K562 (cell line): ENCODE results near the gene DNAH9. TPM values are rescaled to one million over a fixed set of nuclear protein-coding genes. Genes with fewer than 3 reads are reported as not detected.

Experiments
- ATAC-seq: fragments of 200-7000 bp; cut with Tn5 transposase; 3 replicates; pipeline ENCODE4 v1.9.1; 2020; ENCODE audit warnings: moderate library complexity
- BruUV-seq: library from RNA; stranded (reverse); fragments of 400-500 nt; replicated peaks from 2 replicates; lab custom pipeline; 2021; lab: Mats Ljungman, UMichigan
- CTCF ChIA-PET: fragments of 300-600 bp; formaldehyde crosslinking; extraction: SDS; loops from one replicate; lab custom pipeline; 2021; ENCODE audit warnings: low intra/inter-chr PET ratio; lab: Yijun Ruan, JAX
- POLR2A ChIA-PET: fragments of 300-600, 350-650 bp; sonication (Branson Sonifier 250); formaldehyde crosslinking; extraction: SDS; loops from one replicate; lab custom pipeline; 2021; ENCODE audit warnings: antibody characterized with exemption, inconsistent platforms; lab: Yijun Ruan, JAX
- DNase-seq, 4 experiments: peaks; one replicate each; pipeline versions ENCODE4 v3.0.0 to v3.0.0-alpha.2; 2011 to 2018; ENCODE audit warnings: low spot score in 3 of 4, mixed read lengths in 3 of 4; ENCODE audit errors: extremely low read depth in 1 of 4
- FAIRE-seq: peaks from 2 replicates; lab custom pipeline; 2011; peaks lifted over from hg19 to GRCh38; lab: Jason Lieb, UNC
- H2AFZ ChIP-seq: 2 replicates; pipeline ENCODE4 v1.6.0; 2011; ENCODE audit warnings: low read depth, low read length, control low read depth, inconsistent platforms
- H3K27ac ChIP-seq: fragments of 200-600 bp; 3 replicates; pipeline ENCODE4 v1.8.0; 2011; ENCODE audit warnings: low read depth, mild to moderate bottlenecking, control low read depth, inconsistent platforms, low read length, moderate library complexity, mixed read lengths; ENCODE audit errors: extremely low read depth
- H3K27me3 ChIP-seq, 2 experiments: fragments of 300-600 bp in 1 of 2; 2 replicates in 1 of 2; 3 replicates in 1 of 2; pipeline versions ENCODE4 v1.6.0 to v1.8.0; 2011; ENCODE audit warnings: inconsistent platforms in 2 of 2, low read length in 2 of 2, mild to moderate bottlenecking in 1 of 2, mixed read lengths in 1 of 2, moderate library complexity in 1 of 2; ENCODE audit not compliant: control insufficient read depth in 2 of 2, insufficient read depth in 2 of 2
- H3K36me3 ChIP-seq: fragments of 300-600 bp; 3 replicates; pipeline ENCODE4 v1.8.0; 2011; ENCODE audit warnings: mild to moderate bottlenecking, low read length, inconsistent platforms; ENCODE audit not compliant: control insufficient read depth, insufficient read depth
- H3K4me1 ChIP-seq, 2 experiments: fragments of 200-600 bp in 1 of 2; replicated peaks in 1 of 2; 2 replicates in 1 of 2; 3 replicates in 1 of 2; pipeline versions ENCODE4 v1.5.1 to v1.8.0; 2011; ENCODE audit warnings: inconsistent platforms in 2 of 2, low read length in 2 of 2, mild to moderate bottlenecking in 1 of 2, mixed read lengths in 1 of 2, moderate library complexity in 1 of 2; ENCODE audit not compliant: control insufficient read depth in 2 of 2, insufficient read depth in 2 of 2
- H3K4me2 ChIP-seq: 2 replicates; pipeline ENCODE4 v1.6.1; 2011; ENCODE audit warnings: low read length, control low read depth, inconsistent platforms, mixed read lengths; ENCODE audit not compliant: insufficient read depth
- H3K4me3 ChIP-seq: fragments of 200-600 bp; sonication (generic), shearing (Covaris generic); 2 replicates; pipeline ENCODE4 v1.5.1; 2016; ENCODE audit warnings: control low read depth, inconsistent platforms
- H3K79me2 ChIP-seq: fragments of 200-600 bp; 3 replicates; pipeline ENCODE4 v1.8.0; 2011; ENCODE audit warnings: low read length, inconsistent platforms; ENCODE audit not compliant: control insufficient read depth, insufficient read depth
- H3K9ac ChIP-seq, 2 experiments: 2 replicates each; pipeline versions ENCODE4 v1.6.0 to v1.6.1; 2011; ENCODE audit warnings: low read depth in 2 of 2, low read length in 2 of 2, control low read depth in 1 of 2, inconsistent platforms in 1 of 2, mild to moderate bottlenecking in 1 of 2, mixed read lengths in 1 of 2; ENCODE audit not compliant: insufficient read depth in 1 of 2
- H3K9me1 ChIP-seq: one replicate; pipeline ENCODE4 v1.6.0; 2011; ENCODE audit warnings: inconsistent platforms, mild to moderate bottlenecking, low read length, moderate library complexity; ENCODE audit not compliant: control insufficient read depth, insufficient read depth
- H3K9me3 ChIP-seq: replicated peaks from 2 replicates; pipeline ENCODE4 v1.5.1; 2011; ENCODE audit warnings: low read depth, low read length, inconsistent platforms; ENCODE audit not compliant: control insufficient read depth, insufficient read depth
- H4K20me1 ChIP-seq: replicated peaks from 2 replicates; pipeline ENCODE4 v1.6.1; 2011; ENCODE audit warnings: low read length, inconsistent platforms, mixed read lengths; ENCODE audit not compliant: control insufficient read depth, insufficient read depth
- CBX5 ChIP-seq: IDR thresholded peaks from 2 replicates; pipeline ENCODE4 v1.6.1; 2014; ENCODE audit warnings: low read depth, borderline replicate concordance
- CREM ChIP-seq: IDR thresholded peaks from 2 replicates; pipeline ENCODE4 v1.6.1; 2014; ENCODE audit warnings: antibody characterized with exemption, low read depth
- E2F3 ChIP-seq: fragments of 250-450 bp; sonication (Bioruptor Pico); IDR thresholded peaks from 2 replicates; pipeline ENCODE4 v1.4.0; 2020; ENCODE audit warnings: mild to moderate bottlenecking
- EP400 ChIP-seq: fragments of 450-650 bp; IDR thresholded peaks from 2 replicates; pipeline ENCODE4 v1.6.1; 2017; ENCODE audit warnings: antibody characterized with exemption, mild to moderate bottlenecking, moderate library complexity
- MAZ ChIP-seq, 2 experiments: fragments of 450-650 bp in 1 of 2; sonication (generic) in 1 of 2; formaldehyde crosslinking; IDR thresholded peaks in 1 of 2; conservative IDR thresholded peaks in 1 of 2; 2 replicates each; pipeline versions ENCODE4 v1.4.0 to v1.5.0; 2020; ENCODE audit warnings: mild to moderate bottlenecking in 1 of 2, missing genetic modification reagents in 1 of 2
- NFATC3 ChIP-seq: fragments of 450-650 bp; IDR thresholded peaks from 2 replicates; pipeline ENCODE4 v1.6.1; 2017; ENCODE audit warnings: mild to moderate bottlenecking
- PHB ChIP-seq: fragments of 250-450 bp; sonication (Bioruptor Pico); IDR thresholded peaks from 2 replicates; pipeline ENCODE4 v1.5.0; 2021
- ZFP36 ChIP-seq: fragments of 150-350 bp; IDR thresholded peaks from 2 replicates; pipeline ENCODE4 v1.6.1; 2018; ENCODE audit warnings: low read length, low read depth; ENCODE audit not compliant: partially characterized antibody
- ZNF165 ChIP-seq: fragments of 250-450 bp; sonication (Bioruptor Pico); IDR thresholded peaks from 2 replicates; pipeline ENCODE4 v1.4.0; 2020; ENCODE audit warnings: borderline replicate concordance
- ZNF175 ChIP-seq: fragments of 200-800 bp; sonication (Bioruptor generic); IDR thresholded peaks from 2 replicates; pipeline ENCODE4 v1.6.1; 2016; ENCODE audit warnings: low read depth, mild to moderate bottlenecking, missing genetic modification characterization, missing compliant biosample characterization
- ZNF41 ChIP-seq: fragments of 250-450 bp; sonication (Bioruptor Pico); conservative IDR thresholded peaks from 2 replicates; pipeline ENCODE4 v1.4.0; 2020; ENCODE audit warnings: mild to moderate bottlenecking
- ZNF668 ChIP-seq: fragments of 250-450 bp; sonication (Bioruptor Pico); IDR thresholded peaks from 2 replicates; pipeline ENCODE4 v1.8.0; 2022; ENCODE audit warnings: mild to moderate bottlenecking, inconsistent platforms
- ZNF717 ChIP-seq: fragments of 250-450 bp; sonication (Bioruptor Pico); IDR thresholded peaks from 2 replicates; pipeline ENCODE4 v1.5.0; 2021
- WGBS: fragments of 100-300 bp; shearing (Covaris generic); methylation state at CpG from one replicate; pipeline ENCODE4 v1.1.6; 2016; ENCODE audit warnings: low coverage, mixed read lengths; ENCODE audit not compliant: insufficient coverage; ENCODE audit errors: missing lambda C conversion rate; 5-methylcytosine and 5-hydroxymethylcytosine counted together
- in situ Hi-C: fragments of 300-500 bp; cut with MboI; formaldehyde crosslinking; loops from 4 replicates; pipeline ENCODE4 v1.15.0; 2018; ENCODE audit warnings: inconsistent platforms, mixed read lengths
- intact Hi-C: fragments of 100-400 bp; cut with micrococcal nuclease; formaldehyde crosslinking; loops from 2 replicates; pipeline ENCODE4 v1.14.2; 2022
- polyA plus RNA-seq, 8 experiments: library from polyadenylated mRNA; depleted of rRNA in 4 of 8; stranded (reverse) in 5 of 8; unstranded in 3 of 8; fragments of >200 nt; fragmentation: Nextera tagmentation in 2 of 8; fragmentation: Illumina TruSeq in 1 of 8; extraction: Ambion mirVana in 2 of 8; extraction: Trizol in 1 of 8; gene quantifications; 2 replicates each; pipeline versions ENCODE4 v1.2.1 to v1.2.3, GENCODE V29; 2011 to 2014; ENCODE audit warnings: inconsistent platforms in 1 of 8, missing spikeins in 1 of 8
- total RNA-seq, 7 experiments: library from RNA; depleted of rRNA in 6 of 7; stranded (reverse); fragments of >200 nt in 6 of 7; fragmentation: Illumina TruSeq in 2 of 7; extraction: Trizol in 2 of 7; gene quantifications; 2 replicates each; pipeline versions ENCODE4 v1.2.1 to v1.2.3, GENCODE V29; 2011 to 2021; ENCODE audit warnings: low replicate concordance in 1 of 7
- TF ChIP-seq, protein P1 (sequence below): sonication (generic); formaldehyde crosslinking; IDR thresholded peaks from 2 replicates; pipeline ENCODE4 v1.8.1; 2023; ENCODE audit warnings: mild to moderate bottlenecking, missing genetic modification reagents

The DNAH9 gene
- total and polyA plus RNA-seq, 9 of the 15 experiments (the other 6 are each of a cell fraction or from before 2014, with no cell fraction given): not detected

- Histone ChIP-seq H3K27me3 (no peaks in the 10 kb centered on the region; a peak in 1 of 5 replicates), H4K20me1 (no peaks in the 10 kb centered on the region), H3K4me3 (no peak overlapping the region), H3K9ac (no peak overlapping the region), H3K9me3 (no peaks in the 10 kb centered on the region), H3K9me1 (no peaks in the 10 kb centered on the region), H3K79me2 (no peaks in the 10 kb centered on the region), H3K4me1 (no peaks in the 10 kb centered on the region), H2AFZ (no peak overlapping the region), H3K4me2 (no peak overlapping the region), H3K27ac (no peak overlapping the region), H3K36me3 (no peaks in the 10 kb centered on the region)
- no peak for ATAC-seq
- WGBS: 0% methylated on average over 2 of the region's 2 CpGs
- CTCF ChIA-PET: no interaction called here
- no peak for FAIRE-seq
- TF ChIP-seq ZNF668 (CRISPR knock-in tag): no peak
- no peak for TF ChIP-seq E2F3 (CRISPR knock-in tag)
- no peak for TF ChIP-seq ZFP36
- no peak for TF ChIP-seq ZNF165 (CRISPR knock-in tag)
- POLR2A ChIA-PET: no interaction called here
- no peak for DNase-seq
- intact Hi-C loops (no loop called here), in situ Hi-C loops (no loop called here)
- no TSS peak for BruUV-seq
Observed at GRCh38 chr17:11816409-11816808, 218.1 kb downstream of the DNAH9 start.

- H3K27me3 ChIP-seq: peaks cover 0 to 7% of the 10 kb centered on the region in 2 experiments; a peak in 2 of 5 replicates
- H3K79me2 ChIP-seq: no peaks in the 10 kb centered on the region
- H3K4me1 ChIP-seq: no peaks in the 10 kb centered on the region
- H3K36me3 ChIP-seq: no peaks in the 10 kb centered on the region
- ChIA-PET POLR2A (no interaction called here), CTCF (no interaction called here)
- no TSS peak for BruUV-seq
- ATAC-seq: no peak
- H4K20me1 ChIP-seq: no peaks in the 10 kb centered on the region
- in situ Hi-C loops: no loop called here
- H3K4me3 ChIP-seq: no peak overlapping the region
- intact Hi-C loops: no loop called here
- H3K9ac ChIP-seq: no peak overlapping the region
- H3K9me1 ChIP-seq: no peaks in the 10 kb centered on the region
- no peak for DNase-seq
- no peak for FAIRE-seq
- no peak overlapping the region for H3K27ac ChIP-seq
- no peak overlapping the region for H3K4me2 ChIP-seq
- H2AFZ ChIP-seq: no peak overlapping the region
- no peaks in the 10 kb centered on the region for H3K9me3 ChIP-seq
- 3% methylated on average over 3 of the region's 5 CpGs for WGBS
- TF ChIP-seq PHB: no peak
- no peak for TF ChIP-seq ZNF717
- TF ChIP-seq ZNF41: no peak
- no peak for TF ChIP-seq ZNF175 (CRISPR knock-in tag)
- TF ChIP-seq, protein P1, sequence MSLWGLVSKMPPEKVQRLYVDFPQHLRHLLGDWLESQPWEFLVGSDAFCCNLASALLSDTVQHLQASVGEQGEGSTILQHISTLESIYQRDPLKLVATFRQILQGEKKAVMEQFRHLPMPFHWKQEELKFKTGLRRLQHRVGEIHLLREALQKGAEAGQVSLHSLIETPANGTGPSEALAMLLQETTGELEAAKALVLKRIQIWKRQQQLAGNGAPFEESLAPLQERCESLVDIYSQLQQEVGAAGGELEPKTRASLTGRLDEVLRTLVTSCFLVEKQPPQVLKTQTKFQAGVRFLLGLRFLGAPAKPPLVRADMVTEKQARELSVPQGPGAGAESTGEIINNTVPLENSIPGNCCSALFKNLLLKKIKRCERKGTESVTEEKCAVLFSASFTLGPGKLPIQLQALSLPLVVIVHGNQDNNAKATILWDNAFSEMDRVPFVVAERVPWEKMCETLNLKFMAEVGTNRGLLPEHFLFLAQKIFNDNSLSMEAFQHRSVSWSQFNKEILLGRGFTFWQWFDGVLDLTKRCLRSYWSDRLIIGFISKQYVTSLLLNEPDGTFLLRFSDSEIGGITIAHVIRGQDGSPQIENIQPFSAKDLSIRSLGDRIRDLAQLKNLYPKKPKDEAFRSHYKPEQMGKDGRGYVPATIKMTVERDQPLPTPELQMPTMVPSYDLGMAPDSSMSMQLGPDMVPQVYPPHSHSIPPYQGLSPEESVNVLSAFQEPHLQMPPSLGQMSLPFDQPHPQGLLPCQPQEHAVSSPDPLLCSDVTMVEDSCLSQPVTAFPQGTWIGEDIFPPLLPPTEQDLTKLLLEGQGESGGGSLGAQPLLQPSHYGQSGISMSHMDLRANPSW: no peak
- TF ChIP-seq NFATC3: no peak
- no peak for TF ChIP-seq CREM
- no peak for TF ChIP-seq CBX5
- no peak for TF ChIP-seq MAZ (CRISPR knock-in tag; conservative IDR thresholded peaks at IDR 0.05 in 1 of 2, IDR thresholded peaks at IDR 0.05 in 1 of 2)
- no peak for TF ChIP-seq EP400
Observed at GRCh38 chr17:11823862-11824261, 225.6 kb downstream of the DNAH9 start.
